HepG2 (cell line): ENCODE data around the gene MRPL38. TPM values are rescaled to one million over a fixed set of nuclear protein-coding genes. Genes with fewer than 3 reads are reported as not detected.

Experiments
- ATAC-seq: fragments of 200-7000 bp; cut with Tn5 transposase; 3 replicates; pipeline ENCODE4 v1.9.1; 2020; ENCODE audit warnings: mild to moderate bottlenecking, moderate library complexity
- BruUV-seq: library from RNA; stranded (reverse); fragments of 400-500 nt; replicated peaks from 2 replicates; lab custom pipeline; 2021; lab: Mats Ljungman, UMichigan
- CTCF ChIA-PET: fragments of 300-600 bp; formaldehyde crosslinking; extraction: SDS; loops from one replicate; lab custom pipeline; 2021; ENCODE audit warnings: low total read pairs, inconsistent platforms, low intra/inter-chr PET ratio; lab: Yijun Ruan, JAX
- POLR2A ChIA-PET: fragments of 350-600 bp; sonication (Branson Sonifier 250); formaldehyde crosslinking; loops from one replicate; lab custom pipeline; 2020; ENCODE audit warnings: antibody characterized with exemption, inconsistent platforms; lab: Yijun Ruan, JAX
- DNase-seq: peaks from one replicate; pipeline ENCODE4 v3.0.0-alpha.2; 2015; ENCODE audit warnings: low spot score
- FAIRE-seq: peaks from 3 replicates; lab custom pipeline; 2011; peaks lifted over from hg19 to GRCh38; lab: Jason Lieb, UNC
- H2AFZ ChIP-seq: one replicate; pipeline ENCODE4 v1.6.1; 2011; ENCODE audit warnings: low read length, inconsistent platforms
- H3K27ac ChIP-seq: fragments of 300-600 bp; 3 replicates; pipeline ENCODE4 v1.8.0; 2011; ENCODE audit warnings: mixed run types, mild to moderate bottlenecking, mixed read lengths, low read length, inconsistent platforms; ENCODE audit not compliant: insufficient read depth; ENCODE audit errors: extremely low read length
- H3K27me3 ChIP-seq, 2 experiments: fragments of 200-600 bp in 1 of 2; 2 replicates in 1 of 2; 3 replicates in 1 of 2; pipeline versions ENCODE4 v1.6.0 to v1.8.0; 2011; ENCODE audit warnings: low read length in 2 of 2, mild to moderate bottlenecking in 2 of 2, moderate library complexity in 2 of 2, inconsistent platforms in 1 of 2; ENCODE audit not compliant: insufficient read depth in 2 of 2, control insufficient read depth in 1 of 2
- H3K36me3 ChIP-seq, 2 experiments: fragments of 200-600 bp in 1 of 2; replicated peaks in 1 of 2; 2 replicates in 1 of 2; 3 replicates in 1 of 2; pipeline versions ENCODE4 v1.5.1 to v1.8.0; 2011; ENCODE audit warnings: low read length in 2 of 2, inconsistent platforms in 1 of 2; ENCODE audit not compliant: insufficient read depth in 2 of 2, control insufficient read depth in 1 of 2
- H3K4me1 ChIP-seq: 2 replicates; pipeline ENCODE4 v1.5.1; 2012; ENCODE audit warnings: low read length, inconsistent platforms; ENCODE audit not compliant: insufficient read depth
- H3K4me2 ChIP-seq: 2 replicates; pipeline ENCODE4 v1.6.0; 2011; ENCODE audit warnings: low read depth, low read length, inconsistent platforms
- H3K4me3 ChIP-seq, 3 experiments: fragments of 200-600 bp in 1 of 3; sonication (generic), shearing (Covaris generic) in 1 of 3; replicated peaks in 1 of 3; 2 replicates each; pipeline ENCODE4 v1.5.1; 2011 to 2016; ENCODE audit warnings: low read length in 3 of 3, inconsistent platforms in 2 of 3, low read depth in 2 of 3, mild to moderate bottlenecking in 2 of 3, control low read depth in 1 of 3, mixed read lengths in 1 of 3; ENCODE audit not compliant: insufficient read depth in 1 of 3
- H3K79me2 ChIP-seq: one replicate; pipeline ENCODE4 v1.6.1; 2011; ENCODE audit warnings: low read length, inconsistent platforms; ENCODE audit not compliant: insufficient read depth
- H3K9ac ChIP-seq: 2 replicates; pipeline ENCODE4 v1.6.0; 2011; ENCODE audit warnings: mild to moderate bottlenecking, low read depth, low read length, inconsistent platforms; ENCODE audit not compliant: insufficient read depth
- H3K9me3 ChIP-seq: 2 replicates; pipeline ENCODE4 v1.5.1; 2012; ENCODE audit warnings: mild to moderate bottlenecking, low read length
- H4K20me1 ChIP-seq: 2 replicates; pipeline ENCODE4 v1.6.0; 2011; ENCODE audit warnings: inconsistent platforms, mild to moderate bottlenecking, low read length, moderate library complexity; ENCODE audit not compliant: insufficient read depth
- ARID4A ChIP-seq: sonication (generic); formaldehyde crosslinking; IDR thresholded peaks from 2 replicates; pipeline ENCODE4 v1.5.0; 2020; ENCODE audit warnings: mild to moderate bottlenecking, missing genetic modification reagents, borderline replicate concordance
- ASH2L ChIP-seq: fragments of 300-600, 200-600 bp; sonication (generic); IDR thresholded peaks from 2 replicates; pipeline ENCODE4 v1.7.0; 2017; ENCODE audit warnings: low read depth, mild to moderate bottlenecking, moderate library complexity, mixed read lengths, low read length; ENCODE audit not compliant: insufficient read length
- CBFB ChIP-seq: sonication (generic); formaldehyde crosslinking; IDR thresholded peaks from 2 replicates; pipeline ENCODE4 v1.4.0; 2020; ENCODE audit warnings: missing genetic modification reagents
- DZIP1 ChIP-seq: sonication (generic); formaldehyde crosslinking; IDR thresholded peaks from 2 replicates; pipeline ENCODE4 v1.5.0; 2020; ENCODE audit warnings: mild to moderate bottlenecking, missing genetic modification reagents
- EED ChIP-seq: sonication (generic); formaldehyde crosslinking; IDR thresholded peaks from 2 replicates; pipeline ENCODE4 v1.5.0; 2020; ENCODE audit warnings: mild to moderate bottlenecking, missing genetic modification reagents
- FOXA3 ChIP-seq: IDR thresholded peaks from 2 replicates; pipeline ENCODE4 v1.6.1; 2016; ENCODE audit warnings: missing genetic modification reagents, missing compliant biosample characterization
- HNRNPUL1 ChIP-seq: fragments of 200-400 bp; formaldehyde crosslinking; IDR thresholded peaks from 2 replicates; pipeline ENCODE4 v1.6.1; 2017; ENCODE audit warnings: low read depth, mild to moderate bottlenecking, low read length, moderate library complexity
- MAX ChIP-seq: IDR thresholded peaks from 2 replicates; pipeline ENCODE4 v1.6.1; 2012; ENCODE audit warnings: inconsistent platforms
- RAD21 ChIP-seq: fragments of 450-650 bp; formaldehyde crosslinking; IDR thresholded peaks from 2 replicates; pipeline ENCODE4 v1.5.0; 2020; ENCODE audit warnings: mild to moderate bottlenecking
- SMAD3 ChIP-seq: sonication (generic); formaldehyde crosslinking; IDR thresholded peaks from 2 replicates; pipeline ENCODE4 v1.4.0; 2020; ENCODE audit warnings: missing genetic modification reagents
- SNRNP70 ChIP-seq: fragments of 200-400 bp; formaldehyde crosslinking; IDR thresholded peaks from 2 replicates; pipeline ENCODE4 v1.6.1; 2017; ENCODE audit warnings: mild to moderate bottlenecking, low read depth, low read length, moderate library complexity
- TAF1 ChIP-seq: sonication (generic); formaldehyde crosslinking; IDR thresholded peaks from 2 replicates; pipeline ENCODE4 v1.4.0; 2020; ENCODE audit warnings: missing genetic modification reagents
- ZFP36L1 ChIP-seq: sonication (generic); formaldehyde crosslinking; IDR thresholded peaks from 2 replicates; pipeline ENCODE4 v1.8.0; 2022; ENCODE audit warnings: mild to moderate bottlenecking, missing genetic modification reagents, moderate library complexity
- ZNF724P ChIP-seq: sonication (generic); formaldehyde crosslinking; IDR thresholded peaks from 2 replicates; pipeline ENCODE4 v1.8.0; 2022; ENCODE audit warnings: missing genetic modification reagents, borderline replicate concordance
- ZNF761 ChIP-seq: sonication (generic); formaldehyde crosslinking; conservative IDR thresholded peaks from 2 replicates; pipeline ENCODE4 v1.4.0; 2020; ENCODE audit warnings: mild to moderate bottlenecking, missing genetic modification reagents
- WGBS: methylation state at CpG from one replicate; pipeline ENCODE4 v1.1.6; 2017; ENCODE audit warnings: low lambda C conversion rate; 5-methylcytosine and 5-hydroxymethylcytosine counted together
- in situ Hi-C: cut with HindIII; loops from 2 replicates; pipeline ENCODE4 v1.10.0; 2017; ENCODE audit warnings: low pct_unique_long_range_greater_than_20kb; ENCODE audit not compliant: extremely low pct_ligation_motif_present
- intact Hi-C: fragments of 100-400 bp; cut with micrococcal nuclease; formaldehyde crosslinking; loops from one replicate; pipeline ENCODE4 v1.10.0; 2022; ENCODE audit not compliant: unreplicated experiment
- polyA plus RNA-seq, 8 experiments: library from polyadenylated mRNA; depleted of rRNA in 3 of 8; stranded (reverse) in 7 of 8; unstranded in 1 of 8; fragments of >200 nt; fragmentation: Illumina TruSeq in 4 of 8; extraction: Trizol in 4 of 8; gene quantifications; 2 replicates each; pipeline versions ENCODE4 v1.2.1 to v1.2.3, GENCODE V29; 2011 to 2016; ENCODE audit warnings: low read depth in 4 of 8, missing spikeins in 1 of 8, mixed read lengths in 1 of 8; ENCODE audit not compliant: insufficient read depth in 1 of 8
- total RNA-seq, 5 experiments: library from RNA; depleted of rRNA; stranded (reverse); fragments of >200 nt; fragmentation: Illumina TruSeq; extraction: Trizol; gene quantifications; 2 replicates each; pipeline ENCODE4 v1.2.3, GENCODE V29; 2016; ENCODE audit warnings: low read depth in 1 of 5

Gene MRPL38
- total and polyA plus RNA-seq, 2 of the 13 experiments (the other 11 are each of a cell fraction or from before 2014, with no cell fraction given): 83.7 to 125 TPM

DNA sequence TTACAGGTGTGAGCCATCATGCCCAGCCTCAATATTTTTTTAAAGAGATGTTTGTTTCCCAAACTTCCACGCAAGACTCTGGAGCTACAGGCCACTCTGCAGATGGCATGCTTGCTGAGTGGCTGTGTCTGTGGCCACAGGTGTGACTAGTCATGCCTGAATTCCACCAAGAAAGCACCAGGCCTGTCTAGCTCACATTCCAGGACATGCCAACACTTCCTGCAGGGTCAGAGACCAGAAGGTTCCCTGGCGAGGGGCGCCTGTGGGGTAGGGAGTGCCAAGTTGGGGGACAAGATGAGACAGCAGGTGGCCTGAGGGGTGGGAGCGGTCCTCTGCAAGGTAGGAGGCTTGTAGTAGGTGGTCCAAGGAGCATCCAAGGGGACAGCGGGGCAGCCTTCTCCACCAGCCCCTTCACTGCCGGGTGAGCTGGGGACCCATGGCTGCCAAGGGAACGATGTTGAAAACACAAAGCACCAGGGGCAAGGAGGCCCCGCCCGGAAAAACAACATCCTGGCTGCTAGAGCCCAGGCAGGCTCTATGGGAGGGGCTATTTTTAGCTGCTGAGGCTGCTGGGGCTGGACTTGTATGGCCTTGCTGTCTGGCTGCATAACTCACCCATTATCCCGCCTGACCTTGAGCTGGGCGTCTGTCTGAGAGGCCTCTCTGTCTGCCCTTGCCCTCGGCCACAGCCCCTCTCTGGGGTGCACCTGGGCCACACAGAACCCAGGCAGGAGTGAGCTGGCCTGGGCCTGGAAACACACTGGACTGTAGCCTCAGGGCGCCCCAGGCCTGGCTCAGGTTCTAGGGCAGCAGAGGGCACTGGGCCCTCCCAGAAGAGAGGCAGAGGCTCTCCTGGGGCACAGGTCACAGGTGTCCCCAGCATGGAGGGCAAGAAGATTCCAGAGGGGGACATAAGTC, 32.0 kb downstream of the MRPL38 start:
- peak overlapping the region; percentile 13 to 62 (median 36); a peak in 5 of 6 replicates for H3K4me3 ChIP-seq
- H3K36me3 ChIP-seq: peaks cover 3 to 18% of the 10 kb centered on the region in 2 experiments; a peak in 4 of 5 replicates
- peak overlapping the region; percentile 80 for H3K9ac ChIP-seq
- H3K79me2 ChIP-seq: peaks cover 28% of the 10 kb centered on the region
- H3K27me3 ChIP-seq: no peaks in the 10 kb centered on the region
- intact Hi-C loops (no loop called here), in situ Hi-C loops (no loop called here)
- ATAC-seq: peak; percentile 64
- peak; percentile 99 for DNase-seq
- no peak overlapping the region for H2AFZ ChIP-seq
- peak overlapping the region; percentile 97 for H3K27ac ChIP-seq
- POLR2A ChIA-PET: interaction anchor here (0.7 to 13.8 kb wide), 21 partner anchors 8 to 379 kb away, joined by 3 to 454 read pairs (median 8); partner anchors contain the start of genes ACOX1, GALK1, MRPL38 and TEN1
- H3K9me3 ChIP-seq: no peaks in the 10 kb centered on the region
- peak; percentile 96 for FAIRE-seq
- BruUV-seq: no TSS peak
- H3K4me2 ChIP-seq: peak overlapping the region; percentile 88
- peaks cover 88% of the 10 kb centered on the region for H3K4me1 ChIP-seq
- H4K20me1 ChIP-seq: no peaks in the 10 kb centered on the region; the same call in 1 of the 2 replicates
- CTCF ChIA-PET: no interaction called here
- 9% methylated on average over 5 of the region's 13 CpGs for WGBS
- TF ChIP-seq HNRNPUL1 (no peak), ASH2L (peak; percentile 60), ZNF724P (CRISPR knock-in tag) (no peak), DZIP1 (CRISPR knock-in tag) (0 out of 2 replicates have a peak, but pooled peaks have one; percentile 28), SNRNP70 (no peak), TAF1 (peak; percentile 73), RAD21 (peak; percentile 68), FOXA3 (peak; percentile 84), EED (CRISPR knock-in tag) (0 out of 2 replicates have a peak, but pooled peaks have one; percentile 61), ZFP36L1 (CRISPR knock-in tag) (peak; percentile 90), CBFB (peak; percentile 85), SMAD3 (CRISPR knock-in tag) (peak; percentile 89; the same call in 1 of the 2 replicates), ZNF761 (CRISPR knock-in tag) (0 out of 2 replicates have a peak, but pooled peaks have one; percentile 30), MAX (peak; percentile 75), ARID4A (peak; percentile 90; the same call in 1 of the 2 replicates)
